Stomach (tissue), 9 donors: Measurements from ENCODE around the gene GNB1L. TPM values are rescaled to one million over a fixed set of nuclear protein-coding genes. Genes with fewer than 3 reads are reported as not detected.

Experiments used
- DNase-seq, 2 donors: peaks; one replicate each; pipeline versions ENCODE4 v3.0.0 to v3.0.0-alpha.2; 2013 to 2019
- H3K27ac ChIP-seq, 5 donors: fragments of 200-600 bp in 4 of 5; sonication (generic) in 4 of 5; one replicate each; pipeline ENCODE4 v1.5.1; 2013 to 2019; ENCODE audit warnings: mild to moderate bottlenecking in 1 of 5, moderate library complexity in 1 of 5
- H3K27me3 ChIP-seq, 3 donors: fragments of 200-600 bp; sonication (generic); one replicate each; pipeline ENCODE4 v1.5.1; 2017 to 2019; ENCODE audit warnings: mixed run types in 1 of 3
- H3K36me3 ChIP-seq, 4 donors: fragments of 200-600 bp; sonication (generic); 1 replicate in 3 of 4; 2 replicates in 1 of 4; pipeline ENCODE4 v1.5.1; 2016 to 2019
- H3K4me1 ChIP-seq, 4 donors: fragments of 200-600 bp; sonication (generic); one replicate each; pipeline ENCODE4 v1.5.1; 2016 to 2019
- H3K4me3 ChIP-seq, 4 donors: fragments of 200-600 bp; sonication (generic) in 3 of 4; one replicate each; pipeline ENCODE4 v1.5.1; 2016 to 2019; ENCODE audit warnings: mild to moderate bottlenecking in 1 of 4
- H3K9me3 ChIP-seq, 4 donors: fragments of 200-600 bp; sonication (generic); one replicate each; pipeline ENCODE4 v1.5.1; 2016 to 2019
- EP300 ChIP-seq: sonication (generic); formaldehyde crosslinking; IDR thresholded peaks from one replicate; pipeline ENCODE4 v1.6.1; 2017; ENCODE audit warnings: antibody characterized with exemption
- POLR2A ChIP-seq, 4 donors: fragments of 450-650 bp; IDR thresholded peaks; one replicate each; pipeline ENCODE4 v1.6.1; 2016; ENCODE audit warnings: antibody characterized with exemption in 4 of 4, control low read depth in 2 of 4, mild to moderate bottlenecking in 1 of 4, moderate library complexity in 1 of 4
- POLR2AphosphoS5 ChIP-seq, 3 donors: sonication (generic); formaldehyde crosslinking; IDR thresholded peaks; one replicate each; pipeline ENCODE4 v1.6.1; 2016; ENCODE audit warnings: antibody characterized with exemption in 3 of 3
- WGBS, 5 donors: extraction: QIAGEN DNeasy Blood & Tissue Kit in 3 of 5; methylation state at CpG; one replicate each; pipeline versions ENCODE4 v1.1.5 to v1.1.7; 2013 to 2018; 5-methylcytosine and 5-hydroxymethylcytosine counted together
- intact Hi-C: fragments of 100-400 bp; cut with DNase I; formaldehyde crosslinking; loops from one replicate; pipeline ENCODE4 v1.15.1; 2023; ENCODE audit warnings: low total_unique reads
- polyA plus RNA-seq, 3 donors: library from polyadenylated mRNA; stranded (reverse); fragments of 200-250 nt; gene quantifications; one replicate each; pipeline ENCODE4 v1.2.3, GENCODE V29; 2013
- total RNA-seq, 5 donors: library from RNA; depleted of rRNA; stranded (reverse); fragments of >200 nt; gene quantifications; one replicate each; pipeline versions ENCODE4 v1.1.0 to v1.2.3, GENCODE V29; 2014 to 2016
- TF ChIP-seq, protein P1 (sequence below), 7 experiments: fragments of 450-650 bp in 4 of 7; fragments of 200-600 bp in 3 of 7; sonication (generic) in 3 of 7; IDR thresholded peaks; one replicate each; pipeline ENCODE4 v1.5.1; 2016 to 2019; ENCODE audit warnings: antibody characterized with exemption in 7 of 7, control low read depth in 2 of 7, mild to moderate bottlenecking in 1 of 7
- donor health status: healthy with polysubstance abuse.
- donor health status: Bipolar disorder and iron deficiency.
- donor health status: healthy.

Gene GNB1L
- total and polyA plus RNA-seq, 8 donors: 0.29 to 6.8 (median 3.1) TPM; not detected in 1

DNA sequence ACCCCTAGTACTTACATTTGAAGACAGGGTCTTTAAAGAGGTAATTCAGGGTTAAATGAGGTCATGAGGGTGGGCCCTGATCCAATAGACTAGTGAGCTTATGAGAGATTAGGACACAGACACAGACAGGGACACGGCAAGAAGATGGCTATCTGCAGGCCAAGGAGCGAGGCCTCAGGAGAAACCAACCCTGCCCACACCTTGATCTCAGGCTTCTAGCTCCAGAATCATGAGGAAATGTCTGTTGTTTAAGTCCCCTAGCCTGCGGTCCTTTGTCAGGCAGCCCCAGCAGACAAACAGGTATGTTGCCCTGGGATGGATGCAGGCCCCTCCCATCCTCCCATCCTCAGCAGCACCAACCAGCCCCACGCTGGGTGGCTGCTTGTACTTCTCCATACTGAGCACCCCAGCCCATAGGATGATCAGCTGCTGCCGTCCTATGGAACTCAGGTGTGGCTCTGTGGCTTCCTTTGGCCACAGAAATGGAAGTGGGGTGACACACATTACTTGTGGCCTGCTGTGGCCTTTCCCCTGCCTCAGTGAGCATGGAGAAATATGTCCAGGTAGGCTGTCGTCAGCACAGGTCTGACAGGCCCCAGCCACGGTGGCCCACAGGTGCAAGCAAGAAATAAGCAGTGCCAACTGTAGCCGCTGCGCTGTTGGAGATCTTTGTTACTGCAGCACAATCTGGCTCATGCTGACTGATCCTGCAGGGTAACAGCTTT, 7.9 kb downstream of the GNB1L start:
- intact Hi-C loops: no loop called here
- TF ChIP-seq POLR2AphosphoS5 (IDR thresholded peaks at IDR 0.05) (no peak), POLR2A (IDR thresholded peaks at IDR 0.05) (no peak), EP300 (no peak)
- TF ChIP-seq, protein P1, sequence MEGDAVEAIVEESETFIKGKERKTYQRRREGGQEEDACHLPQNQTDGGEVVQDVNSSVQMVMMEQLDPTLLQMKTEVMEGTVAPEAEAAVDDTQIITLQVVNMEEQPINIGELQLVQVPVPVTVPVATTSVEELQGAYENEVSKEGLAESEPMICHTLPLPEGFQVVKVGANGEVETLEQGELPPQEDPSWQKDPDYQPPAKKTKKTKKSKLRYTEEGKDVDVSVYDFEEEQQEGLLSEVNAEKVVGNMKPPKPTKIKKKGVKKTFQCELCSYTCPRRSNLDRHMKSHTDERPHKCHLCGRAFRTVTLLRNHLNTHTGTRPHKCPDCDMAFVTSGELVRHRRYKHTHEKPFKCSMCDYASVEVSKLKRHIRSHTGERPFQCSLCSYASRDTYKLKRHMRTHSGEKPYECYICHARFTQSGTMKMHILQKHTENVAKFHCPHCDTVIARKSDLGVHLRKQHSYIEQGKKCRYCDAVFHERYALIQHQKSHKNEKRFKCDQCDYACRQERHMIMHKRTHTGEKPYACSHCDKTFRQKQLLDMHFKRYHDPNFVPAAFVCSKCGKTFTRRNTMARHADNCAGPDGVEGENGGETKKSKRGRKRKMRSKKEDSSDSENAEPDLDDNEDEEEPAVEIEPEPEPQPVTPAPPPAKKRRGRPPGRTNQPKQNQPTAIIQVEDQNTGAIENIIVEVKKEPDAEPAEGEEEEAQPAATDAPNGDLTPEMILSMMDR (IDR thresholded peaks at IDR 0.05): no peak
- 87 to 91% (median 89%) methylated on average over 5 to 9 of the region's 9 CpGs for WGBS, 5 donors
- H3K36me3 ChIP-seq: peaks cover 12 to 38% (median 22%) of the 10 kb centered on the region in 4 donors
- no peak overlapping the region for H3K4me3 ChIP-seq
- no peaks in the 10 kb centered on the region for H3K9me3 ChIP-seq
- no peak overlapping the region for H3K27ac ChIP-seq
- no peaks in the 10 kb centered on the region for H3K27me3 ChIP-seq
- peaks cover 43 to 60% (median 56%) of the 10 kb centered on the region in 4 donors for H3K4me1 ChIP-seq
- DNase-seq: no peak

DNA sequence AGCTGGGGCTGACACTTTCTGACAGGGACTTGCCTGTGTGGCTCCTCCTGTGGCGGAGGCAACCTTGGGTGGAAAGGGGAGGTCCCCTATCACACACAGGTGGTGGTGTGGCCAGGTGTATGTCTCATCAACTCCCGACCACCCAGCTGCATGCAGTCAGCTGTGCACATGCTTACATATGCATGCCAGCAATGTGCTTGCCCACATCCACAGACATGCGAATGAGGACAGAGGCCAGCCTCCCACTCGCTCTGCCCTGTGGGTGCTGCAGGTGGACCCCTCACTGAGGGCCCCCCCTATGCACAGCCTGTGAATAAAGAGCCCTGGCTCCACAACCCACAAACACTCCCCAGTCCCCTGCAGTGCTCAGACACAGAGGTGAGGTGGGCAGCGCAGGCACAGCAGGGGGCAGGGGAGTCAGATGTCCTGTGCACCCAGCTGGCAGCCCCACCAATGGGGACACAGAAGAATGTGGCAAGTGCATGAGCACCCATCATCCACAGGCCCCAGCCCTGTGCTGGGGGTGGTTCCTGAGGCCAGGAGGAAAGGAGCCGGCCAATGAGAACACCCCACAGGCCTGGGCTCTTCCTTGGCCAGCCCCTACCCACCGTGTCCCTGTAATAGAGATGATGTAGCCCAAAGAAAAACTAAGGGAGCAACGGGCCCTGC, 9.5 kb downstream of the GNB1L start:
- TF ChIP-seq, protein P1 (IDR thresholded peaks at IDR 0.05): no peak
- TF ChIP-seq POLR2A (IDR thresholded peaks at IDR 0.05) (no peak), POLR2AphosphoS5 (IDR thresholded peaks at IDR 0.05) (no peak), EP300 (no peak)
- Histone ChIP-seq H3K27me3 (no peaks in the 10 kb centered on the region), H3K9me3 (no peaks in the 10 kb centered on the region), H3K4me1 (peaks cover 36 to 45% (median 43%) of the 10 kb centered on the region in 4 donors), H3K4me3 (no peak overlapping the region), H3K36me3 (peaks cover 0 to 22% (median 6%) of the 10 kb centered on the region in 4 donors), H3K27ac (peak overlapping the region in 3 of 5 donors; percentile 48 to 66 (median 58))
- intact Hi-C loops: no loop called here
- DNase-seq: no peak
- WGBS, 5 donors: 78 to 86% (median 80%) methylated on average over 6 to 8 of the region's 8 CpGs

DNA sequence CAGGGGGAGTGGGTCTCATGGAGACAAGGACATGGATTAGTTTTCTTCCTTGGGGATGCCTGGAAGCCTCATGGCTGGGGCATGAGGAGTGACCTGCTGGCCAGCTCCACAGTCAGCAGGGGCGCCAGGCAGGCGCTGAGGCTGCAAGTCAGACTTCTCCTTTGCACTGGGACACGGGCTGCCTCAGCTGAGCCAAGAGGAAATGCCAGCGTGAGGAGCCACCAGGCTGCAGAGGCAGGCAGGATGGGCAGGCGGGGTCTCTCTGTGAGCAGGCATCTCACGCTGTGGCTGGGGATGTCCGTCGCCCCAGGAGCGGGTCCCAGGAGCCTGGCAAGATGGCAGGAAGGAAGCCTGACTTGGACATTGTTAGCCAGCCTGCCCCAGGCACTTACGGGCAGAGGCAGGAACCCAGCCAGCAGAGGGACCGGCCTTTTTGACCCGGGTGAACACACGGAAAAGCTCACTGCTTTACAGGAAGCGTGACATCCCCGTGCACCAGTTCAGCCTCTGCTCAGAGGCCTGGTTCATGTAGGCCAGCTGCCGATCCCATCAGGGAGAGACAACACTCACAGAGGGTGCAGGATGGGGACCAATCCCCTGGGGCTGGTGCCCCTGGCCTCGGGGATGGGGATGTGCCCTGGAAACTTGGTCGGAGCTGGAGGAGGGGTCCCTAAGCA, 10.2 kb downstream of the GNB1L start:
- Histone ChIP-seq H3K4me3 (no peak overlapping the region), H3K4me1 (peaks cover 31 to 42% (median 37%) of the 10 kb centered on the region in 4 donors), H3K9me3 (no peaks in the 10 kb centered on the region), H3K27ac (peak overlapping the region in 4 of 5 donors; percentile 24 to 66 (median 53)), H3K36me3 (peaks cover 0 to 16% (median under 1%) of the 10 kb centered on the region in 4 donors), H3K27me3 (no peaks in the 10 kb centered on the region)
- WGBS, 5 donors: 21 to 31% (median 23%) methylated on average over 9 to 18 of the region's 18 CpGs
- intact Hi-C loops: no loop called here
- TF ChIP-seq POLR2A (IDR thresholded peaks at IDR 0.05): no peak
- TF ChIP-seq POLR2AphosphoS5 (IDR thresholded peaks at IDR 0.05): peak in 2 of 3 donors; percentile 11 to 45
- DNase-seq: peak; percentile 55 to 57

DNA sequence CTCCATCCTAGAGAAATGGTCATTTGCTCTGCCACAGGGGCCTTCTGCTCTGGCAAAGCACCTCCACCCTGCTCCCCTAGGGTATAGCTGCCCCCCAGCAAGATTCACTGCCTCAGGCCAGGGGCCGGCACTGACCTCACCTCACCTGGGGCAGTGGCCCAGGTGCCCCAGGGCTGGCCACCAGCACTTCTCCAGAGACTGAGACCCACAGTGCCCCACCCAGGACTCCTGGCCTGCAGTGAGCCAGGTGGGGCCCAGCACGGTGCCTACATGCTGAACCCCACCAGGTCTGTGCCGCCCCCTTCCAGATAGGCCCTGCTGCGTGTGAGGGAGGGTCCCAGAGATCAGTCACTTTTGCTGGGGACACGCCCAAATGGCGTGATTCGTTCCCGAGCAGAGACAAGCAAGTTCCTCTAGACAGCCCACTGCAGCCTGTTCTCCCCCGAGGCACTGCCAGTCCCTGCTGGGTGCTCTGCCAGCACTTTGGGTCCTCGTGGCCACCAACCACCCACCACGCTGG, 10.8 kb downstream of the GNB1L start:
- Histone ChIP-seq H3K9me3 (no peaks in the 10 kb centered on the region), H3K27ac (peak overlapping the region in 4 of 5 donors; percentile 24 to 66 (median 53)), H3K36me3 (peaks cover 0 to 10% (median 0%) of the 10 kb centered on the region in 4 donors), H3K27me3 (no peaks in the 10 kb centered on the region), H3K4me3 (no peak overlapping the region), H3K4me1 (peaks cover 25 to 40% (median 33%) of the 10 kb centered on the region in 4 donors)
- TF ChIP-seq POLR2A (IDR thresholded peaks at IDR 0.05): no peak
- TF ChIP-seq, protein P1 (IDR thresholded peaks at IDR 0.05): no peak
- TF ChIP-seq POLR2AphosphoS5 (IDR thresholded peaks at IDR 0.05): no peak
- no peak for TF ChIP-seq EP300
- intact Hi-C loops: no loop called here
- DNase-seq: no peak
- WGBS, 5 donors: 43 to 60% (median 50%) methylated on average over 7 to 11 of the region's 11 CpGs
